PC-9 (cell line): ENCODE results near the gene MRM2. TPM values are rescaled to one million over a fixed set of nuclear protein-coding genes. Genes with fewer than 3 reads are reported as not detected.

ENCODE experiments used
- BruUV-seq: library from RNA; stranded (reverse); fragments of 400-500 nt; replicated peaks from 2 replicates; lab custom pipeline; 2021; lab: Mats Ljungman, UMichigan
- CTCF ChIA-PET: fragments of 300-600 bp; sonication (Branson Sonifier 250); formaldehyde crosslinking; loops from one replicate; lab custom pipeline; 2022; ENCODE audit warnings: antibody characterized with exemption; lab: Charles Lee
- POLR2A ChIA-PET: fragments of 300-600 bp; sonication (Branson Sonifier 250); formaldehyde crosslinking; loops from one replicate; lab custom pipeline; 2022; ENCODE audit warnings: antibody characterized with exemption; ENCODE audit not compliant: unreplicated experiment; lab: Charles Lee
- DNase-seq, 2 experiments: peaks; one replicate each; pipeline versions ENCODE4 v3.0.0 to v3.0.0-alpha.2; 2015 to 2022; ENCODE audit warnings: mixed read lengths in 1 of 2
- H2AFZ ChIP-seq: fragments of 200-600 bp; sonication (generic); 2 replicates; pipeline ENCODE4 v1.8.1; 2017; ENCODE audit warnings: antibody characterized with exemption
- H3F3A ChIP-seq: fragments of 200-600 bp; sonication (generic); 2 replicates; pipeline ENCODE4 v1.8.1; 2017; ENCODE audit warnings: antibody characterized with exemption, mild to moderate bottlenecking, low read depth; ENCODE audit not compliant: insufficient read depth
- H3K27ac ChIP-seq: fragments of 200-600 bp; sonication (generic); 2 replicates; pipeline ENCODE4 v1.6.1; 2016; ENCODE audit warnings: mixed run types
- H3K27me3 ChIP-seq: fragments of 200-600 bp; sonication (generic); 2 replicates; pipeline ENCODE4 v1.6.1; 2016; ENCODE audit warnings: low read depth, mixed run types; ENCODE audit not compliant: insufficient read depth
- H3K36me3 ChIP-seq: fragments of 200-600 bp; sonication (generic); 2 replicates; pipeline ENCODE4 v1.6.1; 2016; ENCODE audit warnings: low read depth, mixed run types
- H3K4me1 ChIP-seq: fragments of 200-600 bp; sonication (generic); replicated peaks from 2 replicates; pipeline ENCODE4 v1.6.1; 2016; ENCODE audit warnings: mixed run types; ENCODE audit not compliant: insufficient read depth
- H3K4me2 ChIP-seq: fragments of 200-600 bp; sonication (generic); 2 replicates; pipeline ENCODE4 v1.6.1; 2017; ENCODE audit warnings: mixed run types
- H3K4me3 ChIP-seq: fragments of 200-600 bp; sonication (generic); 2 replicates; pipeline ENCODE4 v1.6.1; 2016; ENCODE audit warnings: mixed run types
- H3K79me2 ChIP-seq: fragments of 200-600 bp; sonication (generic); 2 replicates; pipeline ENCODE4 v1.6.1; 2017; ENCODE audit warnings: low read depth, mixed run types
- H3K9me2 ChIP-seq: fragments of 200-600 bp; sonication (generic); 2 replicates; pipeline ENCODE4 v1.8.1; 2017; ENCODE audit warnings: mild to moderate bottlenecking; ENCODE audit not compliant: insufficient read depth
- H3K9me3 ChIP-seq: fragments of 200-600 bp; sonication (generic); 2 replicates; pipeline ENCODE4 v1.8.1; 2016; ENCODE audit warnings: low read depth; ENCODE audit not compliant: insufficient read depth
- H4K20me1 ChIP-seq: fragments of 200-600 bp; sonication (generic); 2 replicates; pipeline ENCODE4 v1.8.1; 2017; ENCODE audit not compliant: insufficient read depth
- CTCF ChIP-seq: fragments of 200-600 bp; sonication (generic); conservative IDR thresholded peaks from 2 replicates; pipeline ENCODE4 v1.6.1; 2017; ENCODE audit warnings: mixed run types, antibody characterized with exemption, mild to moderate bottlenecking, moderate library complexity
- EZH2 ChIP-seq: fragments of 200-600 bp; sonication (generic); IDR thresholded peaks from 2 replicates; pipeline ENCODE4 v1.8.0; 2017; ENCODE audit warnings: antibody characterized with exemption, low read depth
- intact Hi-C: fragments of 100-400 bp; cut with micrococcal nuclease; formaldehyde crosslinking; loops from one replicate; pipeline ENCODE4 v1.10.0; 2022; ENCODE audit not compliant: unreplicated experiment
- total RNA-seq: library from RNA; stranded (reverse); gene quantifications from 2 replicates; pipeline ENCODE4 v1.2.3, GENCODE V29; 2021

Gene MRM2
- total RNA-seq, 1 experiment from 2014 or later, result 36.8 TPM

DNA sequence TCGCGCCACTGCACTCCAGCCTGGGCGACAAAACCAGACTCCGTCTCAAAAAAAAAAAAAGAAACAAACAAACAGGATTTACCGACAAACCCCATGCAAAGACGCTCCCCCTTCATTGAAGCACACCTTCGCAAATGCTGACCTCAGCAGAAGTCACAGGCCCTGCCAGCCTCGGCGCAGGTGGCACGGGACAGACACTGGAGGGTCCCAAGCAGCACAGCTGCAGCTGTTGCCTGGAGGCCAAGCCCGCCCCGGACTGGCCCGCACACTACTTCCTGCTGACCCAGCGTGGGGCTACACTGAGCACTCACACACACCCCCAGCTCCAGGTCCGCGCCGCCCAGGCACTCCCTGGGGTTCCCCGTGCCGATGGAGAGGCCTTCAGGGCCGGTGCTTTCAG, 41.1 kb upstream of the MRM2 start:
- Histone ChIP-seq H3K9me2 (no peaks in the 10 kb centered on the region), H3K4me2 (no peak overlapping the region), H3K4me1 (no peaks in the 10 kb centered on the region), H3F3A (no peaks in the 10 kb centered on the region; the same call in 1 of the 2 replicates), H3K4me3 (no peak overlapping the region), H4K20me1 (0 out of 2 replicates have a peak, but pooled peaks cover under 1% of the 10 kb centered on the region), H3K36me3 (no peaks in the 10 kb centered on the region), H3K9me3 (no peaks in the 10 kb centered on the region), H3K79me2 (no peaks in the 10 kb centered on the region), H3K27ac (no peak overlapping the region), H2AFZ (no peak overlapping the region), H3K27me3 (no peaks in the 10 kb centered on the region)
- intact Hi-C loops, result no loop called here
- ChIA-PET CTCF (no interaction called here), POLR2A (no interaction called here)
- TF ChIP-seq CTCF, result no peak
- TF ChIP-seq EZH2, result no peak
- BruUV-seq, result no TSS peak
- DNase-seq, result no peak

DNA sequence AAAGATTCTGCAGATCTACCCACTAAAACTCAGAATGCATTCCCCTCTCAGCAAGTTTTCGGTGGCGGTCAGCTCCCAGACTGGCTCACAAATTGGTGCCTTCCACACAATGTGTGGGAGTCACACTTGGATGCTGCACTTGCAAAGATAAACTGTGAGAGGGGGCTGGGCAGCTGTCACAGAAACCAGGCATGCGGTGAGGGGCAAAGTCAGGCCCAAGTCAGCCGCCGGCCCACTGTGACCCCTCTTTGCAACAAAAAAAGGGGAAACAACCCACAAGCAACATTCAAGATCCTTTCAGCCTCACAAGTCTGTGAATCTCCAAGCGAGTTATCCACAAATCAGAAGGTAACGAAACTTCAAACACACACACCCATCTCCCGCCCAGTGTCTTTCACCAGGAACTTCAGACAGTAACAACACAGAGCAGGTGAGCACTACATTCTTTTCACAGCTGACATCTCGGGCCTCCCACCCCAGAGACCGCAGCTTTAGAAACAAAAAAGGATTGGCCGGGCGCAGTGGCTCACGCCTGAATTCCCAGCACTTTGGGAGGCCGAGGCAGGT, 40.3 kb upstream of the MRM2 start:
- BruUV-seq, result no TSS peak

GRCh38 chr7:2281541-2281940, 39.5 kb upstream of the MRM2 start:
- no peaks in the 10 kb centered on the region for H3K79me2 ChIP-seq
- no peak overlapping the region for H3K27ac ChIP-seq
- H3K4me3 ChIP-seq, result no peak overlapping the region
- H4K20me1 ChIP-seq, result 0 out of 2 replicates have a peak, but pooled peaks cover 3% of the 10 kb centered on the region
- POLR2A ChIA-PET, result no interaction called here
- no peaks in the 10 kb centered on the region for H3K4me1 ChIP-seq
- no TSS peak for BruUV-seq
- no peak overlapping the region for H2AFZ ChIP-seq
- H3F3A ChIP-seq, result no peaks in the 10 kb centered on the region; the same call in 1 of the 2 replicates
- no peaks in the 10 kb centered on the region for H3K36me3 ChIP-seq
- CTCF ChIA-PET, result no interaction called here
- H3K9me3 ChIP-seq, result no peaks in the 10 kb centered on the region
- DNase-seq, result no peak
- no peak overlapping the region for H3K4me2 ChIP-seq
- H3K9me2 ChIP-seq, result no peaks in the 10 kb centered on the region
- no peaks in the 10 kb centered on the region for H3K27me3 ChIP-seq
- intact Hi-C loops, result no loop called here
- TF ChIP-seq EZH2, result no peak
- no peak for TF ChIP-seq CTCF

More for the DNA sequence above, 40.3 kb upstream of the MRM2 start:
- Histone ChIP-seq H3K27me3 (no peaks in the 10 kb centered on the region), H3K36me3 (no peaks in the 10 kb centered on the region), H3K27ac (no peak overlapping the region), H3K79me2 (no peaks in the 10 kb centered on the region), H2AFZ (no peak overlapping the region), H3K9me2 (no peaks in the 10 kb centered on the region), H3K4me1 (no peaks in the 10 kb centered on the region), H3K4me3 (no peak overlapping the region), H3K4me2 (no peak overlapping the region), H4K20me1 (0 out of 2 replicates have a peak, but pooled peaks cover 3% of the 10 kb centered on the region), H3F3A (no peaks in the 10 kb centered on the region; the same call in 1 of the 2 replicates), H3K9me3 (no peaks in the 10 kb centered on the region)
- DNase-seq, result no peak
- ChIA-PET POLR2A (no interaction called here), CTCF (no interaction called here)
- intact Hi-C loops, result no loop called here
- TF ChIP-seq CTCF, result no peak
- no peak for TF ChIP-seq EZH2
